CD4-positive, alpha-beta T cell (primary cell): ENCODE measurements around the gene ADAM19. TPM values are rescaled to one million over a fixed set of nuclear protein-coding genes. Genes with fewer than 3 reads are reported as not detected.
A peak's percentile ranks its signal among the peaks of the same experiment; 100 is the strongest.

ENCODE experiments used
- ATAC-seq: fragments of 200-7000 bp; cut with Tn5 transposase; one replicate; pipeline ENCODE4 v1.10.0; 2022; ENCODE audit warnings: mild to moderate bottlenecking; ENCODE audit not compliant: poor library complexity
- CTCF ChIA-PET: fragments of 350-600 bp; sonication (Branson Sonifier 250); formaldehyde crosslinking; loops from one replicate; lab custom pipeline; 2021; ENCODE audit warnings: antibody characterized with exemption, inconsistent platforms; lab: Charles Lee
- POLR2A ChIA-PET: fragments of 350-600 bp; sonication (Branson Sonifier 250); formaldehyde crosslinking; loops from one replicate; lab custom pipeline; 2021; ENCODE audit warnings: antibody characterized with exemption, inconsistent platforms; lab: Charles Lee
- DNase-seq, 14 experiments: peaks; one replicate each; pipeline ENCODE4 v3.0.0-alpha.2; 2013 to 2020; ENCODE audit warnings: mixed read lengths in 2 of 14
- H3K27ac ChIP-seq, 2 donors: one replicate each; pipeline versions ENCODE4 v1.5.1 to v1.7.0; 2013; ENCODE audit warnings: low read length in 2 of 2, low read depth in 1 of 2, mild to moderate bottlenecking in 1 of 2
- H3K27me3 ChIP-seq, 2 experiments: 1 replicate in 1 of 2; 2 replicates in 1 of 2; pipeline versions ENCODE4 v1.6.1 to v1.7.0; 2013; ENCODE audit warnings: low read length in 2 of 2, control low read depth in 1 of 2, mild to moderate bottlenecking in 1 of 2, moderate library complexity in 1 of 2; ENCODE audit not compliant: insufficient read depth in 2 of 2, control insufficient read depth in 1 of 2
- H3K36me3 ChIP-seq: one replicate; pipeline ENCODE4 v1.6.1; 2013; ENCODE audit warnings: low read length, control low read depth; ENCODE audit not compliant: insufficient read depth
- H3K4me1 ChIP-seq: one replicate; pipeline ENCODE4 v1.6.1; 2013; ENCODE audit warnings: low read length, control low read depth; ENCODE audit not compliant: insufficient read depth
- H3K4me3 ChIP-seq: one replicate; pipeline ENCODE4 v1.5.1; 2013; ENCODE audit warnings: mild to moderate bottlenecking, low read length, moderate library complexity
- H3K9me3 ChIP-seq, 2 experiments: 1 replicate in 1 of 2; 2 replicates in 1 of 2; pipeline versions ENCODE4 v1.6.1 to v1.7.0; 2013; ENCODE audit warnings: low read length in 2 of 2, mild to moderate bottlenecking in 2 of 2, control low read depth in 1 of 2, moderate library complexity in 1 of 2; ENCODE audit not compliant: control insufficient read depth in 1 of 2, insufficient read depth in 1 of 2
- H3K27ac Mint-ChIP-seq: one replicate; pipeline ENCODE4 v1.8.0; 2020; ENCODE audit warnings: mixed read lengths
- H3K27me3 Mint-ChIP-seq: one replicate; pipeline ENCODE4 v1.8.0; 2021; ENCODE audit warnings: mixed read lengths
- H3K36me3 Mint-ChIP-seq: one replicate; pipeline ENCODE4 v1.8.0; 2021; ENCODE audit warnings: low read depth, mixed read lengths
- H3K4me1 Mint-ChIP-seq: one replicate; pipeline ENCODE4 v1.8.0; 2021; ENCODE audit warnings: low read depth, mixed read lengths
- H3K4me3 Mint-ChIP-seq: one replicate; pipeline ENCODE4 v1.8.0; 2020; ENCODE audit warnings: mild to moderate bottlenecking, mixed read lengths
- H3K9me3 Mint-ChIP-seq: one replicate; pipeline ENCODE4 v1.8.0; 2020; ENCODE audit warnings: mixed read lengths
- CTCF ChIP-seq: fragments of 200-600 bp; IDR thresholded peaks from one replicate; pipeline ENCODE4 v1.8.0; 2022; ENCODE audit warnings: antibody characterized with exemption, mild to moderate bottlenecking
- intact Hi-C, 2 experiments: fragments of 100-400 bp; cut with DNase I in 1 of 2; cut with micrococcal nuclease in 1 of 2; formaldehyde crosslinking; loops; one replicate each; pipeline versions ENCODE4 v1.15.1 to v1.9.0; 2023 to 2025; cut with DNase I, micrococcal nuclease
- total RNA-seq, 174 experiments: library from RNA in 2 of 174; stranded (reverse) in 2 of 174; gene quantifications; one replicate each; pipeline ENCODE4 v1.2.3 and lab custom pipeline; 2021 to 2026

The ADAM19 gene
- total RNA-seq, 2 experiments from 2014 or later: 26.7 to 29.1 TPM

- Histone ChIP-seq H3K4me1 (peaks cover 79% of the 10 kb centered on the region), H3K36me3 (peaks cover 53% of the 10 kb centered on the region), H3K27ac (no peak overlapping the region), H3K9me3 (no peaks in the 10 kb centered on the region), H3K27me3 (no peaks in the 10 kb centered on the region), H3K4me3 (no peak overlapping the region)
- H3K4me3 Mint-ChIP-seq: no peak overlapping the region
- peaks cover 37% of the 10 kb centered on the region for H3K36me3 Mint-ChIP-seq
- intact Hi-C loops: no loop called here
- no peak for TF ChIP-seq CTCF
- POLR2A ChIA-PET: no interaction called here
- DNase-seq (no peak), ATAC-seq (no peak)
- H3K27ac Mint-ChIP-seq: peak overlapping the region; percentile 66
- CTCF ChIA-PET: no interaction called here
- no peaks in the 10 kb centered on the region for H3K9me3 Mint-ChIP-seq
- peaks cover 68% of the 10 kb centered on the region for H3K4me1 Mint-ChIP-seq
- no peaks in the 10 kb centered on the region for H3K27me3 Mint-ChIP-seq
Observed at GRCh38 chr5:157561110-157561509, 14.5 kb downstream of the ADAM19 start.

GRCh38 chr5:157559301-157559700 is 16.3 kb downstream of the ADAM19 start:
- peaks cover 32% of the 10 kb centered on the region for H3K36me3 Mint-ChIP-seq
- CTCF ChIA-PET: no interaction called here
- peaks cover 89% of the 10 kb centered on the region for H3K4me1 ChIP-seq
- intact Hi-C loops: no loop called here
- POLR2A ChIA-PET: interaction anchor here (1.3 kb wide), 1 partner anchor 10 kb away, joined by 3 read pairs; no protein-coding TSS in a partner anchor
- no peak for TF ChIP-seq CTCF
- no peak overlapping the region for H3K4me3 Mint-ChIP-seq
- H3K27ac Mint-ChIP-seq: peak overlapping the region; percentile 10
- H3K4me3 ChIP-seq: no peak overlapping the region
- H3K27ac ChIP-seq: no peak overlapping the region
- no peaks in the 10 kb centered on the region for H3K27me3 ChIP-seq
- ATAC-seq (no peak), DNase-seq (no peak)
- H3K36me3 ChIP-seq: peaks cover 50% of the 10 kb centered on the region
- H3K27me3 Mint-ChIP-seq: no peaks in the 10 kb centered on the region
- peaks cover 76% of the 10 kb centered on the region for H3K4me1 Mint-ChIP-seq
- H3K9me3 Mint-ChIP-seq: no peaks in the 10 kb centered on the region
- no peaks in the 10 kb centered on the region for H3K9me3 ChIP-seq

- H3K4me3 Mint-ChIP-seq: no peak overlapping the region
Observed at GRCh38 chr5:157558681-157559080, 16.9 kb downstream of the ADAM19 start.

More at GRCh38 chr5:157558681-157559080, 16.9 kb downstream of the ADAM19 start:
- Mint-ChIP-seq H3K4me1 (peaks cover 69% of the 10 kb centered on the region), H3K27ac (peak overlapping the region; percentile 10), H3K9me3 (no peaks in the 10 kb centered on the region), H3K36me3 (peaks cover 26% of the 10 kb centered on the region), H3K27me3 (no peaks in the 10 kb centered on the region)
- no peak overlapping the region for H3K4me3 ChIP-seq
- CTCF ChIA-PET: interaction anchor here (2.2 kb wide), 1 partner anchor 11 kb away, joined by 5 read pairs; no protein-coding TSS in a partner anchor
- no peak for DNase-seq
- POLR2A ChIA-PET: interaction anchor here (1.5 kb wide), 1 partner anchor 12 kb away, joined by 3 read pairs; no protein-coding TSS in a partner anchor
- no peaks in the 10 kb centered on the region for H3K9me3 ChIP-seq
- H3K36me3 ChIP-seq: peaks cover 45% of the 10 kb centered on the region
- H3K4me1 ChIP-seq: peaks cover 87% of the 10 kb centered on the region
- H3K27me3 ChIP-seq: no peaks in the 10 kb centered on the region
- TF ChIP-seq CTCF: no peak
- ATAC-seq: no peak
- intact Hi-C loops: no loop called here
- H3K27ac ChIP-seq: no peak overlapping the region
